Measurements from ENCODE around the gene BAK1.
"Not testable (repeated sequence)": the region's sequence is repeated elsewhere in the genome, so short reads cannot be mapped to it uniquely, and the experiment has no call there.

BAK1 gene

GRCh38 chr6:33607784-33608161 is 27.7 kb upstream of the BAK1 start:
- no peak for DNase-seq (ENCODE audit: low spot score)

DNA sequence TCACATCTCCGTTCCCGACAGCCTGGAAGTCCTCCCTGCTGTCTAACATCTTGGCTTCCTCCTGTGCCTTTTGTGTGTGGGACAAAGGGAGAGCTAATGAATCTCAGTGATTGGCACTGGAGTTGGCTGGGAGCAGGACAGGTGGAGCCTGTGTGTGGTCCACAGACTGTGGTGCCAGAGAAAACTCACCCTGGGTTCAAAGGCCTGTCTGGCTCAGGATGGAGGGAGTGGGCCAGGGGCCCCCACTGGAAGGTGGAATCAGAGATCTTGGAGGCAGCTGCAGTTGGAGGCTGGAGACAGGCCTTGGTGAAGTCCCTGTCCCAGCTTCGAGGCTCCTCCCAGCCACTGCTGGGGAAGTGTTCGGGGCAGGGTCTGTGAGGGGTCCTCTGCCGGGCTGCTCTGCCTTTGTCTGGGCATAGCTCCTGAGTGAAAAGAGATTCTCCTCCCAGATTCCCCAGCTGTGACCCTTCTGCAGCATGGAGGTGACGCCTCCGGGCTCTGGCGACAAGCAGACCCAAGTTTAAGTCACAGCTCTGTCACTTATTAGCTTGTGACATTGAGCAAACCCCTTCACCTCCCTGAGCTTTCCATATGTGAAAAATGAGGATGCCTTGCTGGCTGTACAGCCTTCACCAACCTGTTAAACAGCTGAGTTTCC is 27.2 kb upstream of the BAK1 start:
- no peak for DNase-seq (ENCODE audit: low spot score)

- DNase-seq (ENCODE audit: low spot score), result no peak
Measured at GRCh38 chr6:33606642-33607041, 26.6 kb upstream of the BAK1 start.

- DNase-seq (ENCODE audit: low spot score), result no peak
Measured at GRCh38 chr6:33604941-33605854, 25.1 kb upstream of the BAK1 start.

- no peak for DNase-seq (ENCODE audit: low spot score)
Measured at GRCh38 chr6:33602180-33602579, 22.1 kb upstream of the BAK1 start.

DNA sequence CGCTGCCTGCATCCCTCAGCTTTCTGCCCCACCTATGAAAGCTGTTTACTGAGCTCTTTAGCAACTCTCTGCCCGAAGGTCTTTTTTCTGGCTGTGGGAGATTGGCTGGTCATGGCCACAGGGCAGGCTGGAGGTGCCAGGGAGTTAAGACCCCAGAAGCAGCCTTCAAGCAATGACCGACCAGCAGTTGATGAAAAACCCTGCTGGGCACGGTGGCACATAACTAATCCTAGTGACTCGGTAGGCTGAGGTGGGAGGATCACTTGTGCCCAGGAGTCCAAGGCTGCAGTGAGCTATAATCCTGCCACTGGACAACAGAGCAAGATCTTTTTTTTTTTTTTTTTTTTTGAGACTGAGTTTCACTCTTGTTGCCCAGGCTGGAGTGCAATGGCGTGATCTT is 20.7 kb upstream of the BAK1 start:
- DNase-seq (ENCODE audit: low spot score), result no peak

GRCh38 chr6:33599413-33599938 is 19.4 kb upstream of the BAK1 start:
- DNase-seq (ENCODE audit: low spot score), result no peak

DNA sequence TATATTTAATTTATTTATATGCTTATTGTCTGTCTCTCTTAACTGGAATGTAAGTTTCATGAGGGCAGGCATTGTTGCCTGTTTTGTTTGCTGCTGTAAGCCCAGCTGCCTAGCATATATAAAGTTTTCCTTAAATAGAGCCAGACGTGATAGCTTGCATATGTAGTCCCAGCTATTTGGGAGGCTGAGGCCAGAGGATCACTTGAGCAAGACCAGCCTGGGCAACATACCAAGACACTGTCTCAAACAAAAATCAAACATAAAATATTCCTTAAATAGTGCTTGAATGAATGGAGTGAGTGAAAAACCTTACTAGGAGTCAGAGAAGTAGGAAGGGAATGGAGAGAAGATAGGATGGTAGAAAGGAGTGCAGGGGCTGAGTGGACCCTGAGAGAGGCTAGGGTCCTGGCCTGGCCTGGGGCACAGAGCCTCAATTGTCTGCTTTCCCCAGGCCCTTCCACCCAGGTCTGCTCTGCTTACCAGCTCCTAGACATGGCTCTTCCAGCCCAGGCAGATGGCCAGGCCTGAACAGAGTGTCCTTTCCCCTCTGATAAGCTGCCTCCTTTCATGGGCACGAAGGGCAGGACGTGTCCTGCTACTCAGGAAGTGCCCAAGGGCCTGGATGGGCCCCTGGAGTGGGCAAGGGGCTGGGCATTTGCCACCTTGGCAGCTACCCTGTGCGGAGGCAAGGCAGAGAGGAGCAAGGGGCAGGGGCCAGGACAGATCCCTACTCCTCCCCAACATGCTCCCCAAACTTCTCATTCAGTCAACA is 17.7 kb upstream of the BAK1 start:
- no peak for DNase-seq (ENCODE audit: low spot score)

- DNase-seq (ENCODE audit: low spot score), result not testable (repeated sequence)
Measured at GRCh38 chr6:33596894-33597293, 16.8 kb upstream of the BAK1 start.

GRCh38 chr6:33595001-33595846 is 15.1 kb upstream of the BAK1 start:
- DNase-seq (ENCODE audit: low spot score), result no peak

DNA sequence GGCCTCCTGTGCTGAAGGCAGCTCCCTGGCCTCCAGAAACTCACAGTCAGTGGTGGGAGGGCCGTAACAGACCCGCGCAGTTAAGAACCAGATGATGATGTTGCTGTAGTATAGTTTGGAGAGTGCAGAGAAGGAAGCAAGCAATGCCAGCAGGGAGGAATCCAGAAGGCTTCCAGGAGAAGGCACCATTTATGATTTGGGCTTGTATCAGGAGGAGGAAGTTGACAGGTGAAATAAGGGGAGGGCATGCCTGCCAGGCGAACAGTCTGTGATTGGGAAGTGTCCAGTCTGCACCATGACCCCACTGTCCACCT is 13.3 kb upstream of the BAK1 start:
- no peak for DNase-seq (ENCODE audit: low spot score)

DNA sequence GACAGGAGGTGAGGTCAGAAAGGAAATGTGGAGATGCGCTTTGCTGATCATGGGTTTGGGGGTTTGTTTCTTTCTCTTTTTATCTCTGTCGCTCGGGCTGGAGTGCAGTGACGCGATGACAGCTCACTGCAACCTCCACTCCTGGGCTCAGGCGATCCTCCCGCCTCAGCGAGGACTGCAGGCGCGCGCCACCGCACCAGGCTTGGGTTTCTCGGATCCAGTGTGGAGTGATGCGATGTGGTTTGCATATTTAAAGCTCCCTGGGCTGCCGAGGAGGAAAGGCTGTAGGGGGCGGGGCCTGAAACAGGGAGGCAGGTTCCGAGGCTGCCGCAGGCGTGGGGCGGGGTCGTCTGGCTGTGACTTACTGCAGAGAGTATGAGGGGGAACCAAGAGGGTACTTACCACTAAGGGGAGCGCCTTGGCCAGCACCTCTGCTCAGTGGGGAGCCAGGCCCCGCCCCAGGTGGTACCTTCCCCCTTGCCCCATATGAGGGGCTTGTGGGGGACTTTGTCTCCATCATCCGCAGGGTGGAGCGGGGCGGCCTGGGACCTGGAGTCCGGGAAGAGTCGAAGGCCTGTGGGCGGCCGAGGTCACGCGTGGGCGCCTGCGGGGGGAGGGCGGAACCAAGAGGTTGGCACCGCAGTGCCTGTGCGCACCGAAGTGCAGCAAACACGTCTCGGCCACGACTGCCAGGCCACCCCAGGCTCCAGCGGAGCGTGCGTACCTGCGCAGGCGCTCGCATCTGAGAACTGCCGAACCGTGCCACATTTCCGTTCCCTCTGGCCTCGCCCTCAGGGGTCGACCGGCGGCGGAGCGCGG is 12.7 kb upstream of the BAK1 start:
- no peak for DNase-seq (ENCODE audit: low spot score)

DNA sequence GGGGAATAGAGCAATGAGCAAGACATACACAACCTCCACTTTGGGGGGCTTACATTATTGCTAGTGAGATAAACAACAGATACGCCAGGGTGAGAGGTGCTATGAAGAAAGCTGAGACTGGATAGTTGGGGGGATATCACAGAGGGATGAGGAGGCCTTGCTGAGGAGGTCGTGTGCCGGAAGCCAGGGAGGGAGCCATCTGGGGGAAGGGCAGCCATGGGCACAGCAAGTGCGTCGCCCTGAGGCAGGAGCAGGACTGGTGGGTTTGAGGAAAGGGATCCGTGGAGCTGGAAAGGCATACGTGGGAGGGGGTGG is 12.2 kb upstream of the BAK1 start:
- no peak for DNase-seq (ENCODE audit: low spot score)

- DNase-seq (ENCODE audit: low spot score), result no peak
Measured at GRCh38 chr6:33591424-33592032, 11.5 kb upstream of the BAK1 start.

GRCh38 chr6:33590531-33591198 is 10.6 kb upstream of the BAK1 start:
- no peak for DNase-seq (ENCODE audit: low spot score)

- peak; percentile 48 for DNase-seq (ENCODE audit: low spot score)
Measured at GRCh38 chr6:33589731-33590530, 9.9 kb upstream of the BAK1 start.

DNA sequence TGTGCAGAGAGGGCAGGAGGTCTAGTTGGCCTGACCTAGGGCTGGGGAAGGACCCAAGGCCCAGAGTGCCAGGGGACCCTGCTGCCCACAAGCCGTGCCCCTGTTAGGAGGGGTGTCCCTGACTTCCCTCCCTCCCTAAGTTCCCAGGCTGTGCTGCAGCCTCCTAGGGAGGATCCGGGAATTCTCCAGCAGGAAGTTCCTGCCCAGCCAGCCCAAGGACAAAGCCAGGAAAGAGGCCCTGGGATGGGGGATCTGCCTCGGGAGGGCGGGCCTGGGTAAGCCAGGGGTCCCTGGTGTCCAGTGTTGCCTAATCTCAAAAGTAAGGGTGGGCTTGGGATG is 9.3 kb upstream of the BAK1 start:
- DNase-seq (ENCODE audit: low spot score), result no peak

- DNase-seq (ENCODE audit: low spot score), result no peak
Measured at GRCh38 chr6:33588894-33589293, 8.8 kb upstream of the BAK1 start.

- DNase-seq (ENCODE audit: low spot score), result no peak
Measured at GRCh38 chr6:33587529-33587928, 7.5 kb upstream of the BAK1 start.

All from pons (tissue), 1 donor.